Transverse colon (tissue), 4 donors: Measurements from ENCODE around the gene SNX13.

ENCODE experiments used
- EP300 ChIP-seq: sonication (generic); formaldehyde crosslinking; IDR thresholded peaks from one replicate; pipeline ENCODE4 v1.6.1; 2017; ENCODE audit warnings: antibody characterized with exemption, low read depth
- POLR2A ChIP-seq: fragments of 450-650 bp; IDR thresholded peaks from one replicate; pipeline ENCODE4 v1.6.1; 2016; ENCODE audit warnings: antibody characterized with exemption, mild to moderate bottlenecking, moderate library complexity
- POLR2AphosphoS5 ChIP-seq, 3 donors: sonication (generic); formaldehyde crosslinking; IDR thresholded peaks; one replicate each; pipeline ENCODE4 v1.6.1; 2016; ENCODE audit warnings: antibody characterized with exemption in 3 of 3
- TF ChIP-seq, protein P1 (sequence below), 5 experiments: fragments of 200-600 bp in 3 of 5; fragments of 450-650 bp in 2 of 5; sonication (generic) in 3 of 5; IDR thresholded peaks; 1 replicate in 2 of 5; 2 replicates in 3 of 5; pipeline ENCODE4 v1.5.1; 2016 to 2017; ENCODE audit warnings: antibody characterized with exemption in 5 of 5, inconsistent platforms in 3 of 5, mild to moderate bottlenecking in 2 of 5, moderate library complexity in 1 of 5

DNA sequence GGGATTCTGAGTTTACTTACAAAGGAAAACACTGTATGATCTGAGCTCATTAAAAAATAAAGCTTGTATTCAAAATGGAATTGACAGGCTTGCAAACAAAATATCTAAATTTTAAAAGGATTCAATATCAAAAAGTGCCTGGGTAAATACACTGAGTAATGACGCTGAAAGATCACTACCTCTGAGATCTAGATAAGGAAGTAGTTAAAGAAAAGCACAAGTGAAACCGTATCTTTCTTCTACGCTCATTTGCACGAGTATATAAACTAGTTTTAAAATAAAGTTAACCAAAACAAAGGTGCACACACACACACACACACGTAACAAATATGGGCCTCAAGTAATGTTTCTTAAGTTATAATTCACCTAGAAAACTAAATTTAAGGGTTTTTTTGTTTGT is 93.4 kb downstream of the SNX13 start:
- TF ChIP-seq, protein P1, sequence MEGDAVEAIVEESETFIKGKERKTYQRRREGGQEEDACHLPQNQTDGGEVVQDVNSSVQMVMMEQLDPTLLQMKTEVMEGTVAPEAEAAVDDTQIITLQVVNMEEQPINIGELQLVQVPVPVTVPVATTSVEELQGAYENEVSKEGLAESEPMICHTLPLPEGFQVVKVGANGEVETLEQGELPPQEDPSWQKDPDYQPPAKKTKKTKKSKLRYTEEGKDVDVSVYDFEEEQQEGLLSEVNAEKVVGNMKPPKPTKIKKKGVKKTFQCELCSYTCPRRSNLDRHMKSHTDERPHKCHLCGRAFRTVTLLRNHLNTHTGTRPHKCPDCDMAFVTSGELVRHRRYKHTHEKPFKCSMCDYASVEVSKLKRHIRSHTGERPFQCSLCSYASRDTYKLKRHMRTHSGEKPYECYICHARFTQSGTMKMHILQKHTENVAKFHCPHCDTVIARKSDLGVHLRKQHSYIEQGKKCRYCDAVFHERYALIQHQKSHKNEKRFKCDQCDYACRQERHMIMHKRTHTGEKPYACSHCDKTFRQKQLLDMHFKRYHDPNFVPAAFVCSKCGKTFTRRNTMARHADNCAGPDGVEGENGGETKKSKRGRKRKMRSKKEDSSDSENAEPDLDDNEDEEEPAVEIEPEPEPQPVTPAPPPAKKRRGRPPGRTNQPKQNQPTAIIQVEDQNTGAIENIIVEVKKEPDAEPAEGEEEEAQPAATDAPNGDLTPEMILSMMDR (IDR thresholded peaks at IDR 0.05), result no peak
- TF ChIP-seq POLR2A, result no peak
- TF ChIP-seq EP300, result no peak
- no peak for TF ChIP-seq POLR2AphosphoS5 (IDR thresholded peaks at IDR 0.05)
